Right hindlimb (tissue), 1 donor: Measurements from ENCODE around the gene C9.
A peak's percentile ranks its signal among the peaks of the same experiment; 100 is the strongest.
"Not testable (repeated sequence)": the region's sequence is repeated elsewhere in the genome, so short reads cannot be mapped to it uniquely, and the experiment has no call there.

Experiments used
- DNase-seq: peaks from one replicate; pipeline ENCODE4 v3.0.0-alpha.2; 2018

C9 gene

DNA sequence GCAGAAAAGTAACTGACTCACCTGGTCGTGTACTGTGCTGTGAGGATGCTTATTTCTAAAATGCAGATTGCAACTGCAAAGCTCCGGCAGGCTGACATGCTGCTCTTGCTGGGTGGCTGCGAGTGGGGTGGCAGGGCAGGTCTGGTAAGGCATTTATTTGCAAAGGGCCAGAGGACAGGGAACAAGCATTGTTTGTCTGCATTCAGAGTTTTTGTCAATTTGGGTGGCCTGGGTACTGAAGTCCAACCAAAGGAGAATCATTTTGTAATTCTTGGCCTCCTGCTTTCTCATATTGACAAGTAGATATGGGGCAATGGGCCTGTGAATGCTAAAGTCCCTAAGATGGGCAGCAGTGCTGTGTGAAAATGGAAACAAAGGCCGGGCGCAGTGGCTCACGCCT is at the start of gene C9:
C9 (minus strand) TSS at position 129 of the 400 bp plus-strand sequence; CDS start at position 98, 31 bp downstream.
- DNase-seq = no peak

DNA sequence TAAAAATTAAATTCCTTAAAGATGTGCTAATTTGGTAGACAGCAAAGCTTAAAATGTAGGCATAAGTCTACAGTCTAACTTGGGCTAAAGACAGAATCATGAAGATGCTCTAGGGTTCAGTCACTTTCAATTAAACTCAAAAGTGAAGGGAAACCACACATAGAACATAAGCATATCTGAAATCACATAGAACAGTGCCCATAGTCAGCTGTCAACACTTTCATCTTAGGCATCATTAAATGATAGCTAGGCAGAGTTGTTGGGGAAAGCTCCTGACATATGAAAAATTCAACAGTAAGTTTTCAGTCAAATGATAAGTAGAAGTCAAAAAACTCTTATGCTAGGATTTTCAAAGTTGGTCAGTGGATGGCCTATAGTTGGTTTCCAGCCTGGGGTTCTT is 49.5 kb upstream of the C9 start:
- DNase-seq = no peak

DNA sequence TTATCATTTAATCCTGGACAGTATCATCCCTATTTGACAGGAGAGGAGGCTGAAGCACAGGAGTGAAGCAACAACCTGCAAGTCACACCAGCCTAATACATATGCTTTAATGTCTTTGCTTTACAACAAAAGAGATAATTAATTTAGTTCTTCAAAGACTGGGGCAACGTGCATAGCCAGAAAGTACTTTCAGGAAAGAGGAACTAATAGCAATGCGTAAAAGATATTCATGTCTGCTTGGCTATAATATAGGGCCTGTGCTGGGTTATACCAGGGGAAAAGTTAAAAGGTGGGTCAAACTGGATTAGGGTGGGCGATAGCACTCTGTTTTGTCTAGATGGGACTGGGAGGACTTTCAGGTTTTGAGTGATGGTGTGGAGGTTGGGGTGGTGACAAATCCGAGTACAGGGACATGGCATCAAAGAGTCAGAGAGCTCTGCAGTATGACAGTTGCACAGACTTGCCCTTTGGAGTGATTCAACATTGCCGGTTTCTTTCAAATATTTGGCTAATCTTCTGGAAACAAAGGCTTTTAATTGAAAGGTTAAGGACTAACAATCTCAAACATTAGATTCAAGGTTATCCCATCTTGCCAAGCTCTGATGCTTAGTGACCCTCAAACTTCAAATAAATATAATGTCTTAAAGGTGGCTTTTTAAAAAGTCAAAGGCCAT is 48.6 kb upstream of the C9 start:
- DNase-seq = no peak

DNA sequence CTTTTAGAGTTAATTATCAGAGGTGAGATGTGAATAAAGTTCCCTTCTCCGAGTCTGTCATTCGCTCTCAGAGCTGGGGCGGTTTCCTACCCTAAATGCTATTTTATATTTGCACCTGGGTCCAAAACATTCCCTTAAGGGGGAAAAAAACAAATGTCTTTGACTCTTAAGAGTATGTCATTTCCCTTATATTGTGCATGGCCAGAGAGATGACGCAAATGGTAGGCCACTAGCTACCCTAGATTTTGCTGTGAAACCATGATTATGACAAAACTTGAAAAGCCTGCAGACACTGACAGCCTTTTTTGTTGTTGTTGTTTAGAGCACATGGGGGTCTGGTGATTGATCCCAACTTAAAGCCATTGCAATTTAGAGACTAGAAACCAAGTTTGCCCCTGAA is 47.7 kb upstream of the C9 start:
- no peak for DNase-seq

DNA sequence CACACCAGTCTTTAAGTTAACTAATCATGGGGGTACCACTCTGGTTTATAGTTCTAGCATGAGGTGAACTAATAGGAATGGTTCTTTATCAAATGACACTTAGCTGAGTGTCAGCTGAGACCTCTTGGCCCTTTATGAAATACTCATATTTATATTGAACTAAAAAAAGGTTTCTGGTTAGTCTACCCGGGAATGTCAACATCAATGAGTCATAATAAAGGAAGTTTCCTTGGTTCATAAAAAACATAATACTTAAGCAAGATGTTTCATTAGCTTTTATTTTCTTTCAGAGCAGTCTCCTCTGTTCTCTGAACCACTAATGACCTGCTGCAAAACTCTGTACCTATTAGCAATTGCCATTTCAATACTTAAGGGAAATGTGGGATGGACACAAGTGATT is 46.8 kb upstream of the C9 start:
- DNase-seq = no peak

DNA sequence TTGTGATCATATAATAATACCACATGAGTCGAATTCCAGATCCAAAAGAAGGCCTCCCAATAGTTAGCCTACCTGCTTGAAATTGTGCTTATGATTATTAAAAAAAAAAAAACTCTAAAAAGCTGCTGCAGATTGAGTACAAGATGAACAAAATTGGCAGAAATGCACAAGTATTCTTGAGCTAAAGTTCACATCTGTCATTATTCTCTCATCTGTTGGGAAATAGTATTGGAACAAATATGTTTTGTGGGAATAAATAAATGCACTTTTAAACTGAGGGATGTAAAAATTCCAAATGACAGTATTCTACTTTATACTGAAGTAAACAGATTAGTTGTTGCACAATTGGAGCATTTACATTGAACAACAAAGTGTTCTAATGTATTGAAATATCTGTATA is 44.7 kb upstream of the C9 start:
- DNase-seq = no peak

DNA sequence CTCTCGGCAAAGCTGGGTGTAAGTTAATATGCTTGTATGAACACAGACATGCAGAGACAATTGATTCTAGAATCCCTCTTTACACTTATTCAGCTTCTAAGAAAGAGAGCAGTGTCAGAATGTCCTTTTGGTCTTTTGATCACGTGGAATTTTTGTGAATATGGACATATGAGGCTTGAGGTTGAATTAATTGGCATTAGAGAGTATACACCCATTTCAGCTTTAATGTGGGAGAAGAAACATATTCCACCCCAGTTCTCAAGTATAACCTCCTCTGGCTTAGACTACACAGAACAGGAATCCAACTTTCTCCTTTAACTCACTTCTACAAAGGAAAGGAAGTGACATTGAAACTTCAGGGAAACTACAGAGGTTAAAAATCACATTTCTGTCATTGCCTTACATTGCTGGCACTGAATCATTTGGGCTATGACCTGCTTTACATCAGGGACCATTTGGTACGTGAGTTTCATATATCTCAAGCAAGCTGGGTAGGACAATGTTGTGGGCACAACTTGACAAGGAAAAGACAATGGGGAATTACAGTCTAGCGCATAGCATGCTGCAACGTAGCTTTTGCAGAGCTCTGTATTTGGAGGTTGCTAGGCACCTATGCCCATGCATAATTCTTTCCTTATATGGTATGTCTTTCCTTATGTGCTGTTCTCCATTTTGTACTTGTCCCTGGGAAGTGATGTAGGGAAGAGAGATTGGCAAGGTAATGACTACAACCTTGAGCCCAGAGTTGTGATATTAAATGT is 41.0 kb upstream of the C9 start:
- DNase-seq = no peak

DNA sequence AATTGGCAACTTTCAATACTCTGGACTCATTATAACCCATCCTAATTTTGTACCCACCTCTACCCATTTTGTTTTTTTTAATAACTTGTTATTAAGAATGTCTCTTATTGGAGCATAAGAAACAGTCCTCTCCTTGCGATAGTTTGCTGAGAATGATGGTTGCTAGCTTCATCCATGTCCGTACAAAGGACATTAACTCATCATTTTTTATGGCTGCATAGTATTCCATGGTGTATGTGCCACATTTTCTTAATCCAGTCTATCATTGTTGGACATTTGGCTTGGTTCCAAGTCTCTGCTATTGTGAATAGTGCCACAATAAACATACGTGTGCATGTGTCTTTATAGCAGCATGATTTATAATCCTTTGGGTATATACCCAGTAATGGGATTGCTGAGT is 39.5 kb upstream of the C9 start:
- DNase-seq = not testable (repeated sequence)

DNA sequence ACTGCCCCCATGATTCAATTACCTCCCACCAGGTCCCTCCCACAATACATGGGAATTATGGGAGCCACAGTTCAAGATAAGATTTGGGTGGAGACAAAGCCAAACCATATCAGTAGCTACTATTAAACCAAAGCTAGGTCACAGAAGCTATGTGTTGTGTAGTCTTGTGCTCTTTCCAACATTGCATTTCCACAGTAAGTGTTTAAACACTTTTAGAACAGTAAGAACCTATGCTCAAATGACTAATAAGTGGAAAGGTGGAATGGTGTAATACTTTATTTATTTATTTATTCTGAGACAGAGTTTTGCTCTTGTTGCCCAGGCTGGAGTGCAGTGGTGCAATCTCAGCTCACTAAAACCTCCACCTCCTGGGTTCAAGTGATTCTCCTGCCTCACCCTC is 37.8 kb upstream of the C9 start:
- not testable (repeated sequence) for DNase-seq

DNA sequence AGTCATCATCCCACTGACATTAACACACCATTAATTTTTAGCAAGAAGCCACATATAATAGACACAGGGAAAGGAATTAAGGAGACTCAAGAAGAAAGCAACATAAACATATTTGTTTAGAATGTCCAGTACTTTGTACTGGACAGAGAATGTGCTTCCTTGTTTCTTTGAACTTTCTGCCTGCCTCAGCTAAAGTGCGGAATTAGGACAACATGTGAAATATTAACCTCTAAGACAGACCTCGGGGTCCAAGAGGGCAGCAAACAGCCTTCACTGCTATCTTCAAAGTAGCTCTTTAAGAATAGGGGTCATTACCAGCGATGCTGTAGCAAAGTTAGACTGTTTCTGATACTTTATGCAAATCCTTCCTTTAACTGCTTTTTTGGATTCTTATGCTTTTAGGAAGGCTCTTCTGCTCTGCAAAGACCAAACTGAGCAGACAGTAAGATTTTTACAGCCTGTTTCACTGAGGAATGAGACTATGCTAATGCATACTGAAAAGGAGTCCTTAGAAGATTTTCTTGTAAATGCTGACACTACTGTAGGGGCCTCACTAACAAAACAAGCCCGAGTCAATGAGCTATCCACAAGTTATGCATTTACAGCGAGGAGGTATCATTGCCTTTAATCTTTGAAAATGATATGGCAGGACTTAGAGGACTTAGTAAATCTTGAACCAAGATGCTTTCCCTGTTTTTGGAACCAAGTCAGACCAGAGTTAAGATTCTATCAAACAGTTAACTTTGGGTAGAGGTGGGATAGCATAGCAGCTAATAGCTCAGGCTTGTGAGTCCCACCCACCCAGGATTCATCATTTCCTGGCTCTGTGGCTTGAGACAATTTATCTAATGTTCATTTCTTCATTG is 36.7 kb upstream of the C9 start:
- no peak for DNase-seq

DNA sequence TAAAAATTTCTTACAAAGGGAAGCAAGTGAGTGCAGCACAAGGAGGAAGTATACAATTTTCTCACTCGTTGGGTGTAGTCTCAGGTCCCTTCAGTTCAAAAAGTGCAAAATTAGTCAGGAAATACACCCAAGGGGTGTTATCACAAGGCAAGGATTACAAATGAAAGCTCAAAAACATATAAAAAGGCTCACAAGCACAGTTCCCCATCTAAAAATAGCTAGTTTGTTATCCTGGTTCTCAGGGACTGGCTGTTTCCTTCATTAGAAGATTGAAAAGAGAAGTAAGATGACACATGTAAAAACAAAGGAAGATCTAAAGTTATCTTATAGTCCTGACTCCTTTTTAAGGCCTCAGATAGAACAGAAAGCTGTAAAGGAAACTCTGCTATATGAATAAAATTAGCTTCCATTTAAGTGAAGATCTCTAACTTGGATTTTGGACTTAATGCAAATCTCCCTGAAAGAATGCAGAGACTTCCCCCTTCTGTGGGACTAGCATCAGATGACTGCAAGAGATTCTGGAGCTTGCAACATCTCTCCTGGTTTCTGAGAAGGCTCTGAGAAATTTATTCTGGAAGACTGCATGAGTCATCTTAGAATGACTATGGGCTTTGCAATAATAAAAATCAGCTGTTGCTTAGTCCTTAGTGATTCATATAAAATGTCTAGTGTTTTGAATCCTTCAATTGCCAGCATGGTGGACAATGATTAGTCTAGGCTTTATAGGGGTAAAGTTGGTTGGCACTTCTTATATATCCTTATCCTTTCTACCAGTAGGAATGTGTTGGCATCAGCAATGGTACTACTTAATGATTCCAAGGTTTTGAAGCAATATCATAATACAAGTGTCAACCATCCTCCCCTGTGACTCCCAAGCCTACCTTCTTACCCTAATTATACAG is 35.1 kb upstream of the C9 start:
- DNase-seq = no peak

DNA sequence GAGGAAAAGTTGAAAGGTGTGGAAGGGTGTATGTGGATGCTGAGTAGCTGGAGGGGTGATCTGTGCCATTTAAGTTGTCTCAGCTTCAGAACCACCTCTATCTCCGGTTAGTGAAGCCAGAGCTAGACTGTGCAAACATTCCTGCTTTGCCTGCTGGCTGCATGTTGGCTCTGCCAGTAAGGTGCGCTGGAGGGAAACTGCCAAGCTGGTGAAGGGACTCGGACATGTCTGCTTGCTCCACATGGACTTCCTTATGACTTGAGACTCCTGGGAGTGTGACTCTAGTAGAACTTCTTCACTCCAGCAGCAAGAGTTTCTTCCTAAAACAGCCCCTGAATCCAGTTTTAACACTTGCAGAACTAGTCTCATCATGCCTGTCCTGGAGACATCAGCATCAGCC is 32.5 kb upstream of the C9 start:
- DNase-seq = no peak

DNA sequence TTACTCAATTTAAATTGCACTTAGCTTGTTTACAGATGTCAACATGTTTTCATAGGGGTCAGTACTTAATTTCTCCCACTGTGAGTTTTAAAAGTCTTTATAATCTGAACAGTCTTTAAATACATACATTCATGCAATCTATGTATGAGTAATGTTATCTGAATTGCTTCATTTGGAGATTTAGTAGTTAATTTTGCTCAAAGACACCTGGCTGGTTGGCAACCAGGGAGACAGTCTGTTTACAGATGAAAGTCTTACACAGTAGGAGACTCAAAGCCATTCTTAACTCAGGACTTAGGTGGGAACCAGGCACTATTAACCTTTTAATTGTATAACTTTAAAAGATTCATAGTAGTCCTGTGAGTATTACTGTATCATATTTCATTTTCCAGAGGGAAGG is 31.2 kb upstream of the C9 start:
- no peak for DNase-seq

DNA sequence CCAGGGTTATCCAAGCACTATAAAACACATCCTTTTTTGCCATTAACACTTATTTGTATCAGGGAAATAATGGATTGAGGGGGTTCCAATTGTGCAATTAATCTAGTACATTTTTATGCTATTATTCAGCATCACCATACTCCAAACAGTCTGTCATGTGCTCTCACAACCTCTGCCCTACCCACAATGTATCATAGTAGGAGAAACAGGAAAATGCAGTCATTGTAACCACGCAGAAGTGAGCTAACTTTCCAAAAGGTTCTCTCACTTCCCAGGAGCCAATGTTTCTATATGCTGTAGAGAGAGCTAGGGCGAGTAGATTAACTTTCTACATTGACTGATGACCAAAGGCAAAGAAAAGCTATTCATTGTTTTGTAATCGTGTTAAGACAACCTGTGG is 30.7 kb upstream of the C9 start:
- DNase-seq = no peak

DNA sequence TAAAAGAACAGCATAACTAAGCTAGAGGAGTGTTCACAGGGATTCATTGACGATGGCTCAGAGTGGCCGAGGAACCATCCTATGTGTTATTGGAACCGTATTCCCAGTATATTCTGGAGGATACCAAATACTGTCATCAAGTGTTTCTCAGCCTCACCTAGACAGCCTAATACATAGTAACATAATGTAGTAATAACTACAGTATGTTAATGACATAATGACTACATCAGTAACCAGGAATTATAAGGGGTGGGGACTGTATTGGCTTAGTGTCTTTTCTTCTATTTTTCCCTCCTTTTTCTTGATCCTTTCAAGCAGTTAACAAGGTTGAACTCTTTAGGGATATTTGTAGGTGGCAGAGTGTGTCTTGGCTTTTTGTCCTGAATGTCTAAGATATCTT is 26.6 kb upstream of the C9 start:
- DNase-seq = no peak

DNA sequence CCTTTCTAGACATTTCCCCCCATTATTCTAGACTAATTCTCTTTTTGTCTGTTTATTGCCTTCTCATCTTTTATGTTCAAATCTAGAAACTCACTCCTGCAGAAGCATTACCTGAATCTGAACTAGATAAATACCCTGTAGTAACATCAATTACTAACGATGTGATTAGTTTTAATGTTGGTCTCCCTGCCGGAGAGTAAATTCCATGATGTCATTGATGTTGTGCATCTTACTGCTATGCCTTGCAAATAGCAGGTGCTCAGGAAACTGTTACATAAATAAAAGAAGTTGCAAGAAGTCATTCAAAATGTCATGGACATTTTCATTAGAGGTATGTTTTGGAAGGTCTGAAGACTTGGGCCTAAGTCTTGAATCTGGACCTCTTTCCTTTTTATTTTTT is 23.0 kb upstream of the C9 start:
- no peak for DNase-seq

DNA sequence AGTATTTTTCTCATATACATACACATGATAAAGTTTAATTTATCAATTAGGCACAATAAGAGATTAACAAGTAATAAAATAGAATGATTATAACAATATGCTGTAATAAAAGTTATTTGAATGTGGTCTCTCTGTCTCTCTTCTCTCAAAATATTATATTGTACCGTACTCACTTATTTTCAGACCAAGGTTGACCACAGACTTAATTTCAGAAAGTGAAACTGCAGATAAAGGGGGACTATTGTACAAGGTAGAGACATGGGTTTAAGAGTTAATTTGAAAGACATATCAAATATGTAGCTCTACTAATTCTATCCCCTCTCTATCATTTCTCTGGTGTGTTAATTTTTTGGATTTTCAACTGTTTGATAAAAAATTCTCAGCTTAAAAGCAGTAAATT is 20.0 kb upstream of the C9 start:
- DNase-seq = no peak

DNA sequence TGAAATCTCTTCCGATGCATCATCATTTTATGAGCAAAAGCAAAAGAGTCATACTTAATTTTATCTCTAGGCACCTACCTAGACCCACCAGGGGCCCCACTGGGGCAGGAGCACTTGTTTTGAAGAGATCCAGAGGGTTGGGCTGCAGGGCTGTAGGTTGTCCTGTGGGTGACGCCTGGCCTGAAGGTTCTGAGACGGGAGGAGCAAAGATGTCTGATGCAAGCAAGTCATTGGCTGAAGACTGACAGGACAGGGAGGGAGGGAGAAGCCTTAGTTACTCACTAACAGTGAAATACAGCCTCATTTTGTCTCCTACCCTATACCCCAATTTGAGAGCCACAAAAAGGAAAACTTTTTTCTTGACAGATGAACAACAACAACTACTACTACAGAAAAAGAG is 17.1 kb upstream of the C9 start:
- DNase-seq = no peak

DNA sequence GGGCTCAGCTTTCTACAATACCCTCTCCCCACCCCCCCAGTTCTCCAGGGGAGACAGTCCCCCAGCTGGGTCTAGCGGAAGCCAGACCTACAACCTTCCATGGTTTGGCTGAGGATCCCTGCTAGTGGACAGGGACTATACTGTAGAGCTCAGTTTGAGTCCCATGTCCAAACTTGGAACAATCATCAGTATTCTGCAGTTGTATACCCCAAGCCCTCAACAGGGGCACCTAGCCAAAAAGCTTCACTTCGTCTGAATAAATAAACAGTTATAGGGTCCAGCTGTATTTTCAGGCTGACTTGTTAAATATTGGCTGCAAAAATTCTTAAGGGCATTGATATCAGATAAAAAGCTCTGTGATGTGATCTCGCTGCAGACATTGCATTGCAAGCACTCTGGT is 15.4 kb upstream of the C9 start:
- peak; percentile 60 for DNase-seq

DNA sequence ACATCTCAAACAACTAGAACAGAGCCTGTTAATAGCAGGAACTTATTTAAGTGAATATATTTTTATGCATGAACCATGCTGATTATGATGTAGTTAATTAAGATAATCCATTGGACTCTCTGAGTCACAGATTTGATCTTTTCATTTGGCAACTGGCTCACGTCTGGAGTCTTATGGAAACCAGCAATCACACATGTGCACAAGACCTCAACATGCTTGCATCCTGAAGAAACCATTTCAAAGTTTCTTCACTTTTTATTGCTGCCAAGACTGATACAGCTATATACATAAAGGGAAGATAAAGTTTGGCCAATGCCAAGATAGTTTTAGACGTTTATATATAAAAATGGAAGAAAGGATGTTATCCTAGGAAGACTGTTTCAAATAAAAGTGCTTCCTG is 13.3 kb upstream of the C9 start:
- no peak for DNase-seq

DNA sequence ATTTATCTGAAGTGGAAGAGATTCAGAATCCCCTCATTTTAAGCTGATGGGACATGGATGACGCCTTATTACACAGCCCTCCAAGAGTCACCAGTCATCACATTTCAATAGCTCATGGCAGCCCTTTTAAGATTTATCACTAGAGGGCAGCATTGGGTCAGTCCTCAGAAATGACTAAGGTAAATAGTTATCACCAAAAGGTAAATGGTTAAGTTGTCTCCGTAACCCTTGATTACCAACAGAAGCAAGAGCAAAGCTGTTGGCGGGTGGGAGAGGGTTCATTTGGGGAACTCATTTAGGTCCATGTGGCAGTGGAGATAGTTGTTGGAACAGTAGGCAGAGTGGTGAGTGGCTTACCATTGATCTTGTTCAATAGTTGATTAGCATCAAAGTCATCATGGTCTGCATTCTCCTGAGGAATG is 12.0 kb upstream of the C9 start:
- no peak for DNase-seq

DNA sequence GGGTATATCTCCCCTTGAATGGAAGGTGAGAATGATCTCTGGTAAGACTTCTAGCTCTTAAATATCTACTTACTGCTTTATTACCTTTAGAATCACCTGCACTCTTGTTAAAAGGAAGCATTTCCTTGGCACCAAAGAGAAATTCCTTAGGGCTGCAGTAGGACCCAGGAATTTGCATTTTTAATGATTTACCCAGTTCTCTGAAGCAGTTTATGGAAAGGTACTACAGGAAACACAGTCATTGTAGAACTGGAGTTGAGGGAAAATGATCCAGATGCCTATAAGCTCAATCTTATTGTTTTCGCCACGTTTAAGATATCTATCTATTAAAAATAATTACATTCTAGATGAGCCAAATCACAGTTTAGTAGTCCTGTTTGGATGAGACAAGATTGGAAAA is 9.5 kb upstream of the C9 start:
- DNase-seq = no peak

DNA sequence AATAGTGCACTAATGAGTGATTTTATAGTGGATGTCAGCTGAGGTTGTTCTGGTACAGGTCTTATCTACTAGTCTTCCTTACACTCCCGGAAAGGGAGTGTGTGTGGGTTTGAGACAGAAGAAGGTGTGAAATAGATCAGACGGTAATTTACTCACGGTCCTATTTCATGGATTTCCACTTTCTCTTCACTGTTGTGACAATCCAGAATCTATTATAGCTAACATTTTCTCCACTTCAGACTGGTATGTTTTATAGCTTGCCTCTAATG is 7.0 kb upstream of the C9 start:
- no peak for DNase-seq
